Measurements from ENCODE around the gene DOCK9.

Gene DOCK9

GRCh38 chr13:99000137-99000536, 22.3 kb upstream of the DOCK9 start:
- intact Hi-C loops (cut with DNase I) = no loop called here
- DNase-seq = peak in 2 of 42 donors; percentile 25 to 37

- DNase-seq = peak in 2 of 42 donors; percentile 13 to 18
- intact Hi-C loops (cut with DNase I) = no loop called here
Observed at GRCh38 chr13:98999639-98999952, 21.7 kb upstream of the DOCK9 start.

GRCh38 chr13:98998831-98999638, 21.2 kb upstream of the DOCK9 start:
- peak in 2 of 42 donors; percentile 20 to 24 for DNase-seq
- intact Hi-C loops (cut with DNase I) = no loop called here

GRCh38 chr13:98997738-98998641, 20.1 kb upstream of the DOCK9 start:
- DNase-seq = peak in 2 of 42 donors; percentile 35 to 39
- intact Hi-C loops (cut with DNase I) = no loop called here

- intact Hi-C loops (cut with DNase I) = no loop called here
- DNase-seq = peak in 1 of 42 donors; percentile 16
Observed at GRCh38 chr13:98997011-98997730, 19.3 kb upstream of the DOCK9 start.

GRCh38 chr13:98996046-98996445, 18.2 kb upstream of the DOCK9 start:
- intact Hi-C loops (cut with DNase I) = no loop called here
- DNase-seq = no peak

- peak in 2 of 42 donors; percentile 3 to 14 for DNase-seq
- intact Hi-C loops (cut with DNase I) = no loop called here
Observed at GRCh38 chr13:98994896-98995295, 17.0 kb upstream of the DOCK9 start.

- intact Hi-C loops (cut with DNase I) = no loop called here
- DNase-seq = peak in 2 of 42 donors; percentile 34 to 43
Observed at GRCh38 chr13:98994080-98994479, 16.2 kb upstream of the DOCK9 start.

GRCh38 chr13:98992355-98992754, 14.5 kb upstream of the DOCK9 start:
- DNase-seq = peak in 1 of 42 donors; percentile 41
- intact Hi-C loops (cut with DNase I) = no loop called here

GRCh38 chr13:98990701-98991100, 12.8 kb upstream of the DOCK9 start:
- intact Hi-C loops (cut with DNase I) = no loop called here
- DNase-seq = no peak

- DNase-seq = no peak
- intact Hi-C loops (cut with DNase I) = loop anchor here (10.0 kb wide), 1 partner anchor 45 kb away; no protein-coding TSS in a partner anchor
Observed at GRCh38 chr13:98989469-98990235, 11.8 kb upstream of the DOCK9 start.

- no peak for DNase-seq
- intact Hi-C loops (cut with DNase I) = loop anchor here (10.0 kb wide), 1 partner anchor 46 kb away; no protein-coding TSS in a partner anchor
Observed at GRCh38 chr13:98988780-98989179, 10.9 kb upstream of the DOCK9 start.

GRCh38 chr13:98988277-98988676, 10.4 kb upstream of the DOCK9 start:
- intact Hi-C loops (cut with DNase I) = loop anchor here (10.0 kb wide), 1 partner anchor 47 kb away; no protein-coding TSS in a partner anchor
- no peak for DNase-seq

- no peak for DNase-seq
Observed at GRCh38 chr13:98987275-98987674, 9.4 kb upstream of the DOCK9 start.

GRCh38 chr13:98986226-98986846, 8.5 kb upstream of the DOCK9 start:
- DNase-seq = no peak

More at GRCh38 chr13:98987275-98987674, 9.4 kb upstream of the DOCK9 start:
- intact Hi-C loops (cut with DNase I) = loop anchor here (10.0 kb wide), 1 partner anchor 48 kb away; no protein-coding TSS in a partner anchor

GRCh38 chr13:98985591-98985990, 7.7 kb upstream of the DOCK9 start:
- intact Hi-C loops (cut with DNase I) = loop anchor here (10.0 kb wide), 1 partner anchor 49 kb away; no protein-coding TSS in a partner anchor
- DNase-seq = no peak

More at GRCh38 chr13:98986226-98986846, 8.5 kb upstream of the DOCK9 start:
- intact Hi-C loops (cut with DNase I) = loop anchor here (10.0 kb wide), 1 partner anchor 48 kb away; no protein-coding TSS in a partner anchor

GRCh38 chr13:98984983-98985382, 7.1 kb upstream of the DOCK9 start:
- intact Hi-C loops (cut with DNase I) = loop anchor here (10.0 kb wide), 1 partner anchor 50 kb away; no protein-coding TSS in a partner anchor
- DNase-seq = no peak

GRCh38 chr13:98984118-98984517, 6.3 kb upstream of the DOCK9 start:
- intact Hi-C loops (cut with DNase I) = loop anchor here (10.0 kb wide), 1 partner anchor 51 kb away; no protein-coding TSS in a partner anchor
- DNase-seq = no peak

Measured in head of caudate nucleus (tissue), 42 donors.